CD4-positive, CD25-positive, alpha-beta regulatory T cell (primary cell): ENCODE results near the gene EZH1. TPM values are rescaled to one million over a fixed set of nuclear protein-coding genes. Genes with fewer than 3 reads are reported as not detected.

Source experiments
- ATAC-seq, 2 donors: fragments of 150-1000 bp; cut with Tn5 transposase; one replicate each; pipeline ENCODE4 v1.10.0; 2021; ENCODE audit warnings: low read depth in 2 of 2, moderate number of reproducible peaks in 2 of 2, moderate library complexity in 1 of 2
- DNase-seq, 3 donors: peaks; one replicate each; pipeline versions ENCODE4 v3.0.0 to v3.0.0-alpha.2; 2012 to 2022; ENCODE audit warnings: mixed read lengths in 1 of 3
- H3K27ac ChIP-seq: one replicate; pipeline ENCODE4 v1.7.0; 2013; ENCODE audit warnings: mild to moderate bottlenecking, low read length; ENCODE audit not compliant: insufficient read depth, poor library complexity, severe bottlenecking
- H3K27me3 ChIP-seq: one replicate; pipeline ENCODE4 v1.7.0; 2013; ENCODE audit warnings: low read length; ENCODE audit not compliant: control insufficient read depth, insufficient read depth
- H3K36me3 ChIP-seq: one replicate; pipeline ENCODE4 v1.7.0; 2013; ENCODE audit warnings: mild to moderate bottlenecking, low read length, moderate library complexity; ENCODE audit not compliant: control insufficient read depth, insufficient read depth
- H3K4me1 ChIP-seq: 2 replicates; pipeline ENCODE4 v1.7.0; 2013; ENCODE audit warnings: mild to moderate bottlenecking, low read length; ENCODE audit not compliant: insufficient read depth, control insufficient read depth, poor library complexity, severe bottlenecking
- H3K4me3 ChIP-seq: one replicate; pipeline ENCODE4 v1.7.0; 2013; ENCODE audit warnings: low read depth, mild to moderate bottlenecking, low read length, moderate library complexity
- H3K9me3 ChIP-seq, 2 experiments: 1 replicate in 1 of 2; 2 replicates in 1 of 2; pipeline ENCODE4 v1.7.0; 2013; ENCODE audit warnings: low read length in 2 of 2, mild to moderate bottlenecking in 1 of 2, moderate library complexity in 1 of 2; ENCODE audit not compliant: control insufficient read depth in 2 of 2
- H3K27ac Mint-ChIP-seq, 3 donors: one replicate each; pipeline ENCODE4 v1.8.0; 2020 to 2022; ENCODE audit warnings: mild to moderate bottlenecking in 3 of 3, mixed read lengths in 3 of 3, moderate library complexity in 2 of 3
- H3K27me3 Mint-ChIP-seq: one replicate; pipeline ENCODE4 v1.8.0; 2022; ENCODE audit warnings: mild to moderate bottlenecking, mixed read lengths
- H3K36me3 Mint-ChIP-seq: one replicate; pipeline ENCODE4 v1.8.0; 2020; ENCODE audit warnings: mixed read lengths
- H3K4me1 Mint-ChIP-seq, 4 donors: one replicate each; pipeline ENCODE4 v1.8.0; 2020 to 2022; ENCODE audit warnings: mixed read lengths in 4 of 4, mild to moderate bottlenecking in 1 of 4
- H3K4me3 Mint-ChIP-seq, 4 donors: one replicate each; pipeline ENCODE4 v1.8.0; 2020 to 2022; ENCODE audit warnings: mild to moderate bottlenecking in 4 of 4, mixed read lengths in 4 of 4, moderate library complexity in 3 of 4
- H3K9me3 Mint-ChIP-seq, 7 donors: one replicate each; pipeline ENCODE4 v1.8.0; 2020 to 2022; ENCODE audit warnings: mixed read lengths in 7 of 7, mild to moderate bottlenecking in 3 of 7, moderate library complexity in 2 of 7
- polyA plus RNA-seq, 4 donors: library from polyadenylated mRNA; unstranded; fragments of 300-500 nt; fragmentation: Illumina TruSeq; gene quantifications; one replicate each; pipeline ENCODE4 v1.2.3, GENCODE V29; 2021
- total RNA-seq: library from RNA; stranded (reverse); gene quantifications from one replicate; pipeline ENCODE4 v1.2.3, GENCODE V29; 2022

EZH1 gene
- total and polyA plus RNA-seq, 5 donors from 2014 or later = 38.7 to 123 (median 54.4) TPM

DNA sequence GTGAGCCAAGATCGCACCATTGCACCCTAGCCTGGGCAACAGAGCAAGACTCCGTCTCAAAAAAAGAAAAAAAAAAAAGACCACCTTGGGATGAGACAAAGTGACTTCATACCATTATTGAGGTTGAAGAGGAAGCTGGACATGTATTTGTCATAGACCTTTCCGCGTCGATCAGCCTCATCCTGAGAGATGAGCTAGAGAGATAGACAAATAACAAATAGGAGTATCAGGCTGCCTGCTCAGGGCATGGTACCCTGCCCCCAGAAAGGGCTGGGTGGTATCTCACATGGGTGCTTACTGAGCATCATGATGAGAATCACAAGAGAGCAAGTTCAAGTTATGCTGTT lies 40.4 kb downstream of the EZH1 start:
- ATAC-seq = no peak
- Mint-ChIP-seq H3K27me3 (no peaks in the 10 kb centered on the region), H3K9me3 (peaks cover 0 to 1% (median 0%) of the 10 kb centered on the region in 7 donors), H3K4me3 (peak overlapping the region in 3 of 4 donors; percentile 54 to 69 (median 65)), H3K36me3 (peaks cover 60% of the 10 kb centered on the region), H3K27ac (peak overlapping the region in 1 of 3 donors; percentile 78), H3K4me1 (peaks cover 12 to 66% (median 43%) of the 10 kb centered on the region in 4 donors)
- Histone ChIP-seq H3K4me3 (peak overlapping the region; percentile 19), H3K9me3 (no peaks in the 10 kb centered on the region), H3K4me1 (peaks cover 59% of the 10 kb centered on the region), H3K27me3 (no peaks in the 10 kb centered on the region), H3K36me3 (peaks cover 80% of the 10 kb centered on the region), H3K27ac (peak overlapping the region; percentile 18)
- no peak for DNase-seq

DNA sequence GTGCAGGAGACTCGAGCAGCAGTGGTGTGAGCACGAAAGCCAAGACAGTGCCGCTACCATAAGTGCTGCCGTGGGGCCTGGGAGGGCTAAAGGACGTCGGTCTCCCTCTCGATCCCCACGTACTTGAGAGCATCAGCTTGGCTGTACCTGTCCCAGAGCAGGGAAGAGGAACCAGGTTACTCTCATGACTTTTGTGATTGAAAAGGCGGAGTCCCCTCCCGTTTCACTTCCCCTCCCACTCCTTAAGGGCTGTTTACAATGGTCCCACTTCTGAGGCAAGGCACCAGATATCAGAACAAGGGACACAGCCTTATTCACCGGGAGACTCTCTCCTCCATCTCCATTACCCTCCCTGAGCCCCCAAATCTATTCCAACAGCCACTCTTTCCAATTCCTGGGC lies 42.4 kb downstream of the EZH1 start:
- ATAC-seq = no peak
- Histone ChIP-seq H3K27me3 (no peaks in the 10 kb centered on the region), H3K36me3 (peaks cover 76% of the 10 kb centered on the region), H3K27ac (no peak overlapping the region), H3K4me3 (no peak overlapping the region), H3K4me1 (peaks cover 40% of the 10 kb centered on the region), H3K9me3 (no peaks in the 10 kb centered on the region)
- H3K27me3 Mint-ChIP-seq = no peaks in the 10 kb centered on the region
- DNase-seq = no peak
- no peak overlapping the region for H3K27ac Mint-ChIP-seq
- peaks cover 54% of the 10 kb centered on the region for H3K36me3 Mint-ChIP-seq
- H3K4me1 Mint-ChIP-seq = peaks cover 6 to 46% (median 27%) of the 10 kb centered on the region in 4 donors
- H3K4me3 Mint-ChIP-seq = no peak overlapping the region
- H3K9me3 Mint-ChIP-seq = peaks cover 0 to 1% (median 0%) of the 10 kb centered on the region in 7 donors

DNA sequence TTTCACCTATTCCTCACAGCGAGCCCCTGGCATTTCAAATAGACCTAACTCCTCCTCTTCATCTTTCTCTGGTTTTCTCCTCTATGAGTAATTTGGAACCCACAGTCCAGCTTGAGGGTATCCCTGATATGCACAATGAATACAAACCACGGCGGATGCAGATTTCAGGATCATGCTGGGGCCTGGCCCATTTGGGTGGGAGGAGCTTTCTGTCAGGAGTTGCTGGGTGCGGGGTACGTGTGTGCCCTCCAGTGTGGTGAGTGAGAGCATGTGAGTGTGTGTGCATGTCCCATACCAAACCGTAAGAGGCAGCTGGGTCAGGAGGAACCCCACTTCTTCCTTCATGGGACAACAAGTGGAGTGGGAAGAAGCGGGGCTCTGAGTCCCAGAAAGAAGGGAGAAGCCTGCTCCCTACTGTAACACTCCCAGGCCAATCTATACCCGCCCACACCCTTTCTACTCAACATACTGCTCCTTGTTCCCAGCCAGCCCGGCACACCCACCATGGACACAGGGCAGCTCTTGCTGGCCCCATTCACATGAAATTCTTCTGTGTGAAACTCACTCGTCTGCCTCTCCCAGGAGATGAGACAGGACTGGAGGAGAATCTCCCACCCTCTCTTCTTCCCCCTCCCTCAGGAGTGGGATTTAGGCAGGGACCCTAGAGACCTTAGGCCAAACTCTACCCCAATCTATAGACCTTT lies 44.1 kb downstream of the EZH1 start:
- Mint-ChIP-seq H3K9me3 (no peaks in the 10 kb centered on the region), H3K4me1 (peaks cover 0 to 29% (median 17%) of the 10 kb centered on the region in 4 donors), H3K36me3 (peaks cover 54% of the 10 kb centered on the region), H3K4me3 (no peak overlapping the region), H3K27ac (peak overlapping the region in 1 of 3 donors; percentile 29), H3K27me3 (no peaks in the 10 kb centered on the region)
- Histone ChIP-seq H3K36me3 (peaks cover 70% of the 10 kb centered on the region), H3K9me3 (no peaks in the 10 kb centered on the region), H3K4me3 (no peak overlapping the region), H3K27ac (no peak overlapping the region), H3K27me3 (no peaks in the 10 kb centered on the region), H3K4me1 (peaks cover 23% of the 10 kb centered on the region)
- DNase-seq (no peak), ATAC-seq (no peak)

DNA sequence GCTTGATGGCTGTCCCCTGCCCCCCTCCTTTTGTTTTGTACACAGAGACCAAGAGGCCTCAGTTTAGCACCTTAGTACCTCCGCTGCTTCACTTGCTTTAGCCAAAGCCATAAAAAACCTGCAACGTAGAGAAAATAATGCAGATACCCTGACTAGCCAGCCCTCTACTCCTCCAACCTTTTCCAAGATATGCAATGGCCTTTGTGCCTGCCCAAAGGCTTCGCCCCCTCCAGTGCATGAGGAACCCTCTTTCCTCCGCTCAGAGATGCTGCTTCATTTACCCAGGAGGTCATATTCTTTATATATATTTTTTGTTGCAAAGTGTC lies 45.5 kb downstream of the EZH1 start:
- Mint-ChIP-seq H3K27me3 (no peaks in the 10 kb centered on the region), H3K36me3 (peaks cover 44% of the 10 kb centered on the region), H3K9me3 (no peaks in the 10 kb centered on the region), H3K27ac (peak overlapping the region in 1 of 3 donors; percentile 59), H3K4me3 (no peak overlapping the region), H3K4me1 (peaks cover 0 to 16% (median 7%) of the 10 kb centered on the region in 4 donors)
- Histone ChIP-seq H3K27me3 (no peaks in the 10 kb centered on the region), H3K9me3 (no peaks in the 10 kb centered on the region), H3K27ac (no peak overlapping the region), H3K4me1 (peaks cover 10% of the 10 kb centered on the region), H3K4me3 (no peak overlapping the region), H3K36me3 (peaks cover 63% of the 10 kb centered on the region)
- DNase-seq = no peak
- no peak for ATAC-seq

DNA sequence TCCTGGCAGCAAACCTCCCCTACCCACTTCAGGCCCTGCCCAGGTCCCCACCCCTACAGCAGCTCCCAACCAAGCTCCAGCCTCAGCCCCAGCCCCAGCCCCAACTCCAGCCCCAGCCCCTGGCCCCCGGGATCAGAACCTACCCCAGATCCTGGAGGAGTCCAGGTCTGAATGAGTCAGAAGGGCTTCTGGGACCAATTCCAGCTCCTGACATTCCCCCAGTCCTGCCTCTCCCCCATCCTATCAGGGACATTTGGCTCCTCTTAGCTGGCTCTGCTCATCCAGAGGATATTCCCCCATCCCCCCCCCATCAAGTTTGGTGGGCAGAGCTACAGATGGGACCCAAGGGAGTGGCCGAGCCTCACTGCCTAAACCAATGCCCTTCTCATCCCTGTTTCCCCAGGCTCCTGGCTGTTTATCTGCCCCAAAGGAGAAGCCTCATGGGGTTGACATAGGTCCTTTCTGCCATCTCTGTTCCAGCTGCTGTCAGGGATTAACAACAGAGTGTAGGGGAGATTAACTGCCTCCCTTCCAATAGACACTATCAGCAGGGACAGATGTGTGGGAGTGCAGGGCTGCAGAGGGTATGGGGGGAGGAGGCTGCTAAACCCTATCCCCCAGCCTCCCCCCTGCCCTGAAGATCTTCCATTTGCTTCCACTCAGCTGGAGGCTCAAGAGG lies 46.0 kb downstream of the EZH1 start:
- ATAC-seq (no peak), DNase-seq (no peak)
- no peak overlapping the region for H3K4me3 Mint-ChIP-seq
- H3K9me3 Mint-ChIP-seq = no peaks in the 10 kb centered on the region
- peaks cover 60% of the 10 kb centered on the region for H3K36me3 ChIP-seq
- no peaks in the 10 kb centered on the region for H3K27me3 Mint-ChIP-seq
- H3K36me3 Mint-ChIP-seq = peaks cover 40% of the 10 kb centered on the region
- H3K4me1 Mint-ChIP-seq = peaks cover 0 to 10% (median 5%) of the 10 kb centered on the region in 4 donors
- no peaks in the 10 kb centered on the region for H3K27me3 ChIP-seq
- no peaks in the 10 kb centered on the region for H3K9me3 ChIP-seq
- peak overlapping the region in 2 of 3 donors; percentile 56 to 59 for H3K27ac Mint-ChIP-seq
- no peak overlapping the region for H3K4me3 ChIP-seq
- H3K27ac ChIP-seq = no peak overlapping the region
- peaks cover 5% of the 10 kb centered on the region for H3K4me1 ChIP-seq

GRCh38 chr17:42697108-42697811 lies 47.6 kb downstream of the EZH1 start:
- no peaks in the 10 kb centered on the region for H3K9me3 Mint-ChIP-seq
- Histone ChIP-seq H3K9me3 (no peaks in the 10 kb centered on the region), H3K36me3 (peaks cover 45% of the 10 kb centered on the region), H3K4me1 (no peaks in the 10 kb centered on the region), H3K4me3 (no peak overlapping the region), H3K27me3 (no peaks in the 10 kb centered on the region), H3K27ac (no peak overlapping the region)
- no peak overlapping the region for H3K27ac Mint-ChIP-seq
- ATAC-seq (no peak), DNase-seq (no peak)
- peaks cover 0 to 5% (median 2%) of the 10 kb centered on the region in 4 donors for H3K4me1 Mint-ChIP-seq
- no peak overlapping the region for H3K4me3 Mint-ChIP-seq
- H3K36me3 Mint-ChIP-seq = peaks cover 28% of the 10 kb centered on the region
- no peaks in the 10 kb centered on the region for H3K27me3 Mint-ChIP-seq

DNA sequence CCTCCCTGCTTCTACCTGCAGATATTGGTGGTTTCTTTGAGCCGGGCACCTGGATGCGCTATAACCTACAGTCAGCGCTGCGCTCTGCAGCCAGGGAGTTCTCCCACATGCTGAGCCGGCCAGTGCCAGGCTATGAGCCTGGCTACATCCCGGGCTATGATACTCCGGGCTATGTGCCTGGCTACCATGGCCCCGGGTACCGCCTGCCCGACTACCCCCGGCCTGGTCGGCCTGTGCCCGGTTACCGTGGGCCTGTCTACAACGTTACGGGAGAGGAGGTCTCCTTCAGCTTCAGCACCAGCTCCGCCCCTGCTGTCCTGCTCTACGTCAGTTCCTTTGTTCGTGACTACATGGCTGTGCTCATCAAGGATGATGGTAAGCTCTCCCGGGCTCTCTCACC lies 49.3 kb downstream of the EZH1 start:
- H3K4me3 ChIP-seq = no peak overlapping the region
- no peaks in the 10 kb centered on the region for H3K4me1 ChIP-seq
- H3K9me3 ChIP-seq = no peaks in the 10 kb centered on the region
- H3K27me3 ChIP-seq = no peaks in the 10 kb centered on the region
- H3K36me3 ChIP-seq = peaks cover 31% of the 10 kb centered on the region
- Mint-ChIP-seq H3K4me3 (no peak overlapping the region), H3K9me3 (no peaks in the 10 kb centered on the region), H3K27ac (no peak overlapping the region), H3K27me3 (no peaks in the 10 kb centered on the region), H3K36me3 (peaks cover 19% of the 10 kb centered on the region), H3K4me1 (peaks cover 0 to 3% (median 1%) of the 10 kb centered on the region in 4 donors)
- H3K27ac ChIP-seq = no peak overlapping the region
- ATAC-seq (no peak), DNase-seq (no peak)
